Trophoblast cell (in vitro differentiated cells and primary cell): ENCODE results near the gene HECW1.

ENCODE experiments used
- DNase-seq, 2 donors: peaks; one replicate each; pipeline ENCODE4 v3.0.0-alpha.2; 2016
- H2AFZ ChIP-seq: 2 replicates; pipeline ENCODE4 v1.6.1; 2013; ENCODE audit warnings: low read length, moderate library complexity, mild to moderate bottlenecking; ENCODE audit not compliant: insufficient read depth, poor library complexity
- H2AK5ac ChIP-seq: 2 replicates; pipeline ENCODE4 v1.6.1; 2013; ENCODE audit warnings: mild to moderate bottlenecking, low read length
- H2BK120ac ChIP-seq: 2 replicates; pipeline ENCODE4 v1.6.1; 2013; ENCODE audit warnings: low read length, mild to moderate bottlenecking, moderate library complexity; ENCODE audit not compliant: insufficient read depth, poor library complexity
- H2BK12ac ChIP-seq: 2 replicates; pipeline ENCODE4 v1.6.1; 2013; ENCODE audit warnings: mild to moderate bottlenecking, low read length, moderate library complexity
- H2BK5ac ChIP-seq: 2 replicates; pipeline ENCODE4 v1.6.1; 2013; ENCODE audit warnings: low read length, low read depth, moderate library complexity, mild to moderate bottlenecking; ENCODE audit not compliant: poor library complexity
- H3K14ac ChIP-seq: 2 replicates; pipeline ENCODE4 v1.6.1; 2013; ENCODE audit warnings: mild to moderate bottlenecking, low read length
- H3K18ac ChIP-seq: 2 replicates; pipeline ENCODE4 v1.6.1; 2013; ENCODE audit warnings: mild to moderate bottlenecking, low read length
- H3K23ac ChIP-seq: 2 replicates; pipeline ENCODE4 v1.6.1; 2013; ENCODE audit warnings: low read length
- H3K27ac ChIP-seq: 2 replicates; pipeline ENCODE4 v1.5.1; 2013; ENCODE audit warnings: low read depth, mild to moderate bottlenecking, inconsistent platforms, low read length, moderate library complexity
- H3K27me3 ChIP-seq: 2 replicates; pipeline ENCODE4 v1.6.1; 2013; ENCODE audit warnings: inconsistent platforms, mild to moderate bottlenecking, low read length, moderate library complexity; ENCODE audit not compliant: insufficient read depth
- H3K36me3 ChIP-seq, 2 experiments: 1 replicate in 1 of 2; 2 replicates in 1 of 2; pipeline ENCODE4 v1.6.1; 2013; ENCODE audit warnings: low read length in 2 of 2, mild to moderate bottlenecking in 2 of 2, moderate library complexity in 1 of 2; ENCODE audit not compliant: insufficient read depth in 2 of 2, control insufficient read depth in 1 of 2
- H3K4ac ChIP-seq: 2 replicates; pipeline ENCODE4 v1.6.1; 2013; ENCODE audit warnings: low read depth, mild to moderate bottlenecking, low read length, moderate library complexity
- H3K4me1 ChIP-seq, 2 experiments: 1 replicate in 1 of 2; 2 replicates in 1 of 2; pipeline ENCODE4 v1.6.1; 2013; ENCODE audit warnings: low read length in 2 of 2, mild to moderate bottlenecking in 2 of 2, moderate library complexity in 1 of 2; ENCODE audit not compliant: insufficient read depth in 2 of 2, control insufficient read depth in 1 of 2
- H3K4me2 ChIP-seq: 2 replicates; pipeline ENCODE4 v1.6.1; 2013; ENCODE audit warnings: inconsistent platforms, mild to moderate bottlenecking, low read length, moderate library complexity
- H3K4me3 ChIP-seq: 2 replicates; pipeline ENCODE4 v1.5.1; 2013; ENCODE audit warnings: mild to moderate bottlenecking, low read depth, low read length, inconsistent platforms
- H3K79me1 ChIP-seq: one replicate; pipeline ENCODE4 v1.6.1; 2013; ENCODE audit warnings: low read length
- H3K79me2 ChIP-seq: 2 replicates; pipeline ENCODE4 v1.6.1; 2013; ENCODE audit warnings: low read length, mild to moderate bottlenecking; ENCODE audit not compliant: control insufficient read depth, insufficient read depth, poor library complexity
- H3K9ac ChIP-seq: 2 replicates; pipeline ENCODE4 v1.6.1; 2013; ENCODE audit warnings: mild to moderate bottlenecking, low read length
- H3K9me3 ChIP-seq: 2 replicates; pipeline ENCODE4 v1.6.1; 2013; ENCODE audit warnings: low read depth, mild to moderate bottlenecking, control low read depth, inconsistent platforms, low read length; ENCODE audit not compliant: insufficient read depth
- H4K12ac ChIP-seq: 2 replicates; pipeline ENCODE4 v1.6.1; 2013; ENCODE audit warnings: low read depth, mild to moderate bottlenecking, low read length, moderate library complexity
- H4K8ac ChIP-seq: 2 replicates; pipeline ENCODE4 v1.6.1; 2013; ENCODE audit warnings: low read depth, mild to moderate bottlenecking, low read length, moderate library complexity
- H4K91ac ChIP-seq: one replicate; pipeline ENCODE4 v1.6.1; 2013; ENCODE audit warnings: low read depth, mild to moderate bottlenecking, low read length, moderate library complexity
- WGBS: extraction: QIAGEN DNeasy Blood & Tissue Kit; methylation state at CpG from one replicate; pipeline ENCODE4 v1.1.7; 2013; ENCODE audit warnings: missing lambda C conversion rate; ENCODE audit not compliant: insufficient read length, insufficient coverage; ENCODE audit errors: extremely low coverage; 5-methylcytosine and 5-hydroxymethylcytosine counted together

HECW1 gene

GRCh38 chr7:43444711-43445578 is 332.5 kb downstream of the HECW1 start:
- Histone ChIP-seq H4K12ac (no peak overlapping the region), H2BK120ac (no peak overlapping the region), H3K23ac (no peak overlapping the region), H3K27me3 (no peaks in the 10 kb centered on the region), H3K79me1 (no peaks in the 10 kb centered on the region), H2AFZ (no peak overlapping the region), H3K4me2 (no peak overlapping the region), H4K91ac (no peak overlapping the region), H4K8ac (no peak overlapping the region), H3K36me3 (no peaks in the 10 kb centered on the region), H2BK12ac (no peak overlapping the region), H3K9ac (no peak overlapping the region), H3K18ac (no peak overlapping the region), H3K79me2 (no peaks in the 10 kb centered on the region), H2AK5ac (no peak overlapping the region), H3K27ac (no peak overlapping the region), H3K4me3 (no peak overlapping the region), H3K9me3 (peaks cover 3% of the 10 kb centered on the region), H3K4ac (no peak overlapping the region), H3K14ac (no peak overlapping the region), H2BK5ac (no peak overlapping the region), H3K4me1 (no peaks in the 10 kb centered on the region)
- WGBS, result no CpG with 5 or more reads among the region's 72 CpGs
- DNase-seq, result peak in 1 of 2 donors; percentile 9

- no peak overlapping the region for H2AK5ac ChIP-seq
- no peaks in the 10 kb centered on the region for H3K79me1 ChIP-seq
- no peak overlapping the region for H4K12ac ChIP-seq
- no peak overlapping the region for H3K23ac ChIP-seq
- H3K9me3 ChIP-seq, result peaks cover 3% of the 10 kb centered on the region
- no peaks in the 10 kb centered on the region for H3K79me2 ChIP-seq
- H3K18ac ChIP-seq, result no peak overlapping the region
- no peak for DNase-seq
- no peaks in the 10 kb centered on the region for H3K27me3 ChIP-seq
- H3K4me3 ChIP-seq, result no peak overlapping the region
- no peak overlapping the region for H4K8ac ChIP-seq
- H3K27ac ChIP-seq, result no peak overlapping the region
- H3K4me2 ChIP-seq, result no peak overlapping the region
- H3K4me1 ChIP-seq, result no peaks in the 10 kb centered on the region
- WGBS, result no CpG with 5 or more reads among the region's 3 CpGs
- no peak overlapping the region for H2BK120ac ChIP-seq
- no peak overlapping the region for H4K91ac ChIP-seq
- no peak overlapping the region for H3K4ac ChIP-seq
- H2AFZ ChIP-seq, result no peak overlapping the region
- peak overlapping the region; percentile 58 for H3K9ac ChIP-seq
- no peaks in the 10 kb centered on the region for H3K36me3 ChIP-seq
- no peak overlapping the region for H3K14ac ChIP-seq
- no peak overlapping the region for H2BK5ac ChIP-seq
- H2BK12ac ChIP-seq, result no peak overlapping the region
These were observed 337.1 kb downstream of the HECW1 start for GRCh38 chr7:43449577-43449976.

GRCh38 chr7:43450894-43451293 is 338.4 kb downstream of the HECW1 start:
- no peak overlapping the region for H3K4ac ChIP-seq
- H2AFZ ChIP-seq, result no peak overlapping the region
- H2AK5ac ChIP-seq, result no peak overlapping the region
- H4K91ac ChIP-seq, result no peak overlapping the region
- no peaks in the 10 kb centered on the region for H3K79me2 ChIP-seq
- H2BK12ac ChIP-seq, result no peak overlapping the region
- no peaks in the 10 kb centered on the region for H3K36me3 ChIP-seq
- no peaks in the 10 kb centered on the region for H3K9me3 ChIP-seq
- H4K12ac ChIP-seq, result no peak overlapping the region
- no peak overlapping the region for H3K27ac ChIP-seq
- no CpG with 5 or more reads among the region's 3 CpGs for WGBS
- no peak overlapping the region for H2BK120ac ChIP-seq
- H3K79me1 ChIP-seq, result no peaks in the 10 kb centered on the region
- H3K14ac ChIP-seq, result no peak overlapping the region
- no peak for DNase-seq
- no peak overlapping the region for H2BK5ac ChIP-seq
- H3K23ac ChIP-seq, result no peak overlapping the region
- no peak overlapping the region for H3K18ac ChIP-seq
- no peaks in the 10 kb centered on the region for H3K27me3 ChIP-seq
- no peak overlapping the region for H3K4me2 ChIP-seq
- no peak overlapping the region for H3K9ac ChIP-seq
- peaks cover 0 to 2% of the 10 kb centered on the region in 2 experiments for H3K4me1 ChIP-seq
- H4K8ac ChIP-seq, result no peak overlapping the region
- H3K4me3 ChIP-seq, result no peak overlapping the region

GRCh38 chr7:43454936-43455518 is 342.6 kb downstream of the HECW1 start:
- Histone ChIP-seq H3K9ac (no peak overlapping the region), H3K4ac (no peak overlapping the region), H2AFZ (no peak overlapping the region), H3K4me2 (no peak overlapping the region), H2BK12ac (no peak overlapping the region), H3K27ac (no peak overlapping the region), H3K4me3 (no peak overlapping the region), H2BK120ac (no peak overlapping the region), H3K27me3 (no peaks in the 10 kb centered on the region), H3K14ac (no peak overlapping the region), H3K4me1 (peaks cover 0 to 2% of the 10 kb centered on the region in 2 experiments), H4K8ac (no peak overlapping the region), H3K9me3 (no peaks in the 10 kb centered on the region), H4K91ac (no peak overlapping the region), H3K23ac (no peak overlapping the region), H4K12ac (no peak overlapping the region), H2BK5ac (no peak overlapping the region), H3K18ac (no peak overlapping the region), H3K79me2 (no peaks in the 10 kb centered on the region), H3K79me1 (no peaks in the 10 kb centered on the region), H3K36me3 (no peaks in the 10 kb centered on the region), H2AK5ac (no peak overlapping the region)
- WGBS, result no CpG with 5 or more reads among the region's 8 CpGs
- peak in 1 of 2 donors; percentile 55 for DNase-seq
